Stomach smooth muscle (tissue), 2 donors: ENCODE measurements around the gene USP25.

ENCODE experiments used
- H3K27ac ChIP-seq: one replicate; pipeline ENCODE4 v1.7.0; 2013; ENCODE audit warnings: mild to moderate bottlenecking, low read length, inconsistent platforms
- H3K27me3 ChIP-seq, 2 donors: one replicate each; pipeline ENCODE4 v1.7.0; 2013; ENCODE audit warnings: low read length in 2 of 2; ENCODE audit not compliant: insufficient read depth in 2 of 2, control insufficient read depth in 1 of 2
- H3K36me3 ChIP-seq, 2 donors: one replicate each; pipeline ENCODE4 v1.7.0; 2013; ENCODE audit warnings: low read length in 2 of 2; ENCODE audit not compliant: control insufficient read depth in 2 of 2, insufficient read depth in 2 of 2
- H3K4me1 ChIP-seq: one replicate; pipeline ENCODE4 v1.7.0; 2013; ENCODE audit warnings: low read length; ENCODE audit not compliant: control insufficient read depth, insufficient read depth
- H3K4me3 ChIP-seq, 2 donors: one replicate each; pipeline ENCODE4 v1.7.0; 2013; ENCODE audit warnings: low read length in 2 of 2
- H3K9ac ChIP-seq, 2 donors: one replicate each; pipeline ENCODE4 v1.7.0; 2013; ENCODE audit warnings: low read length in 2 of 2, mild to moderate bottlenecking in 1 of 2
- H3K9me3 ChIP-seq, 2 donors: one replicate each; pipeline ENCODE4 v1.7.0; 2013; ENCODE audit warnings: low read length in 2 of 2; ENCODE audit not compliant: control insufficient read depth in 2 of 2
- donor health status: healthy.
- donor health status: Pancreatic carcinoma.

The USP25 gene

DNA sequence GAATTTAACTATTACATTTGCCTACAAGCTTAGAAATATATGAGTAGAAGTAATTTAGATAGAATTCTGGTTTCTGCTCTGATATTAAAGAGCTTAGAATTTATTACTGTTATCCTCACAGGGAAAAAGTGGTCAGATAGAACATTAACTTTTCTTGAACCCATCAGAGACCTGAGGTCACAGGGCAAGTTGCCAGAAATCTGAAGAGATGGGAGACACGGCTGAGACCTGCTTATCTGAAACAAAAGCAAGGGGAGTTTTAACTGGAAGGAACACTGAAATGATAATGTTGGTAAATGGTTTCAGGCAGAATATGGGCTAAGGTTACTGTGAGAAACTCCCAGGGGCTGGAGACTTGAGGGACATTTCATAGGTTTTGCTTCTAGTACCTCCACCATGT is 28.0 kb upstream of the USP25 start:
- H3K4me1 ChIP-seq, result no peaks in the 10 kb centered on the region
- H3K27ac ChIP-seq, result no peak overlapping the region
- no peak overlapping the region for H3K4me3 ChIP-seq
- H3K9ac ChIP-seq, result no peak overlapping the region
- no peaks in the 10 kb centered on the region for H3K36me3 ChIP-seq
- H3K9me3 ChIP-seq, result peaks cover 0 to 5% of the 10 kb centered on the region in 2 donors
- no peaks in the 10 kb centered on the region for H3K27me3 ChIP-seq

DNA sequence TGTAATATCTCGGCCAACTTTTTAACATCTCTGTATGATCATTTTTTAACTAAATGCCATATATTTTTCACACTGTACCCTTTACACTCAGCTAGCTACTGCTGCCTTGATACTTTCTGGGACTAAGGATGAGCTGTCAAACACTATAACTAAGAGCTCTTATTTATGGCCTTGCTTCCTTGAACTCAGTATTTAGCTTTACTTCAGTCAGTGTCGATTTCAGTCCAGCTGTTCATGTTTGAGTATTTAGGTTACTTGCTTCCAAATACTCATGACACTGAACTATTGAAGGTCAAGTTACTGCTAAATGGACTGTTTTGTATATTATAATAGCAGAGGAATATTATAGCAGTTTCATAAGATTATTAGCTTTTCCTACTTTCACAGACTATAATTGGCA is 25.9 kb upstream of the USP25 start:
- Histone ChIP-seq H3K4me1 (no peaks in the 10 kb centered on the region), H3K27me3 (no peaks in the 10 kb centered on the region), H3K4me3 (no peak overlapping the region), H3K36me3 (no peaks in the 10 kb centered on the region), H3K9me3 (peaks cover 0 to 5% of the 10 kb centered on the region in 2 donors), H3K27ac (no peak overlapping the region), H3K9ac (no peak overlapping the region)

DNA sequence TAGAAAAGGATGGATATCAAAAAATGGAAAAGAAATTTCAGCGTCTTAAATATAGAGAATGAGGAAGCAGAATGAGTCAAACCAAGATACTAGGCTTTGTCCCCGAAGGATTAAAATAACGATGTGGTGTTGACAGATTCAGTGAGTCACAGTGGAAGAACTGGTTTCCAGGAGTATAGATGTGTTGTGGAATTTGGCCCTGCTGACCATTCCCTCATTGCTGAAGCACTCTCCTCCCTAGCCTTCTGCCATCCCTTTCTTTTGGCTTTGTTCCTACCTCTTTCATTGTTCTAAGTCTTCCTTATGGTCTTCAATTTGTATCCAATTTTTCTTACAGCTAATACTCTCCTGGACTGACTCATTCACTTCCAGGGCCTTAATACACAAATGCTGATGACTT is 23.1 kb upstream of the USP25 start:
- H3K4me3 ChIP-seq, result no peak overlapping the region
- no peak overlapping the region for H3K27ac ChIP-seq
- no peaks in the 10 kb centered on the region for H3K27me3 ChIP-seq
- no peak overlapping the region for H3K9ac ChIP-seq
- peaks cover 0 to 5% of the 10 kb centered on the region in 2 donors for H3K9me3 ChIP-seq
- H3K36me3 ChIP-seq, result no peaks in the 10 kb centered on the region
- no peaks in the 10 kb centered on the region for H3K4me1 ChIP-seq

DNA sequence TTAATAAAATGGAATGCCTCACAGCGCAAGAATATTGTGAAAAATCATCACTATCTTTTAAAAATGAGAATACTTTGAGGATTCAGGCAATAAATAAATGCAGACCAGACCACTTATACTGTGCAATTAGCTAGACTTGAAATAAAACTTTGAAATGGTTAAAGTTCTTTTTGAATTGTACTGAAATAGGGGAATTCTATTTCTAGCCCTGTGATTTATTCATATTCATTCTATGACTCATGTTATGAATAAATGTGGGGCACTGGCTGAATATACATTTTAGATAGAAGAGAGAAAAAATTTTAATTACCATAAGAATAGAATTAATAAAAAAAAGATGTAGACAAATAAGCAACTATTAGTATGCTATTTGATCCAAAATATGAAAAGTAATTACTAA is 16.4 kb upstream of the USP25 start:
- Histone ChIP-seq H3K27me3 (no peaks in the 10 kb centered on the region), H3K4me1 (no peaks in the 10 kb centered on the region), H3K9me3 (no peaks in the 10 kb centered on the region), H3K27ac (no peak overlapping the region), H3K4me3 (no peak overlapping the region), H3K36me3 (no peaks in the 10 kb centered on the region), H3K9ac (no peak overlapping the region)

DNA sequence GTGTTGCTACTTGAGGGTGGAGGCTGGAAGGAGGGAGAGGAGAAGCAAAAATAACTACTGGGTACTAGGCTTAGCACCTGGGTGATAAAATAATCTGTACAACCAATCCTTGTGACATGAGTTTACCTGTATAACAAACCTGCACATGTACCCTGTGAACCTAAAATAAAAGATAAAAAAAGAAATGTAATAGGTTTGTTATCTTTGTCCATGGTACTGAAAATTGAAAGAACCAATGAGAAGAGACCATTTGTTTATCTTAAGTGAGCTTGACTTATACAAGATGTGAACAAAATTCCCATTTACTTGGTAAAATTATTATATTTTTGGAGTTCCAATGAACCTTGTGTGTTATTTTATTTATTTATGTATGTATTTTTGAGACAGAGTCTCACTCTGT is 11.1 kb upstream of the USP25 start:
- no peaks in the 10 kb centered on the region for H3K36me3 ChIP-seq
- no peak overlapping the region for H3K9ac ChIP-seq
- H3K4me1 ChIP-seq, result no peaks in the 10 kb centered on the region
- no peaks in the 10 kb centered on the region for H3K9me3 ChIP-seq
- no peaks in the 10 kb centered on the region for H3K27me3 ChIP-seq
- no peak overlapping the region for H3K4me3 ChIP-seq
- H3K27ac ChIP-seq, result no peak overlapping the region

DNA sequence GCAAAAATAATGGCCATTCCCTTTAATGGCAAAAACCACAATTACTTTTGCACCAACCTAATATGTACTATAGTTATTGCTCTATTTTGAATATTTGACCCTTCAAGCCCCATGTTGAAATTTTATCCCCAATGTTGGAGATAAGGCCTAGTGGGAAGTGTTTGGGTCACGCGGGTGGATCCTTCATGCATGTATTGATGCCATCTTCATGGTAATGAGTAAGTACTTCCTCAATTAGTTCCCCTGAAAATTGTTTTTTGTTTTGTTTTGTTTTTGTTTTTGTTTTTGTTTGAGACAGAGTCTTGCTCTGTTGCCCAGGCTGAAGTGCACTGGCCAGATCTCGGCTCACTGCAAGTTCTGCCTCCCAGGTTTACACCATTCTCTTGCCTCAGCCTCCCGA is 9.8 kb upstream of the USP25 start:
- no peak overlapping the region for H3K9ac ChIP-seq
- H3K36me3 ChIP-seq, result no peaks in the 10 kb centered on the region
- H3K4me3 ChIP-seq, result no peak overlapping the region
- no peaks in the 10 kb centered on the region for H3K27me3 ChIP-seq
- H3K9me3 ChIP-seq, result no peaks in the 10 kb centered on the region
- no peaks in the 10 kb centered on the region for H3K4me1 ChIP-seq
- H3K27ac ChIP-seq, result no peak overlapping the region

DNA sequence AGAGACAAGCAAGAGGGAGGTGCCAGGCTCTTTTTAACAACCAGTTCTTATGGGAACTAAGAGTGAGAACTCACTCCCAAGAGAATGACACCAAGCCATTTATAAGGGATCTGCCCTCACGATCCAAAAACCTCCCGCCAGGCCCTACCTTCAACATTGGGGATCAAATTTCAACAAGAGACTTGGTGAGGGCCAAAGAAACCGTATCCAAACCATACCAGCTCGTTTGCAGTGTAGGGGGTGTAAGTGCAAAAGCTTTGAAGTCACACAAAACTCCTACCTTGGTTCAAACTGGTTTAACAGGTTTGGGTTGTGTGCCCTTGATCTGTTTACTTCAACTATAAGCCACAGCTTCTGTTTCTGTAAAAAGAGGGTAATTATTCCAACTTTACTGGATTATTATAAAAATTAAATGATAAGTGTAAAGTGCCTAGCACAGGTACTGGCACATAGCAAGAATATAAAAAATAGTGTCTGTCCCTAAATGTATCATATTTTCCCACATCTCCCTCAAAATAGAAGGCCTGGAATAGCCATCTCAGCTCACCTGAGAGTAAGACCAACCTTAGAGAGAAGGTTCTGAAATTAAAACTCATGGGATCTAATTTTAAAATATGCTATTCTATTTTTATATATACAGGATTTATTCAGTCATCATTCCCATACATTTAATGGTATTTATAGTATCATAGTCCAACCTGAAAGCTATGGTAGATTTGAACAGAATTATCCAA is 7.0 kb upstream of the USP25 start:
- no peaks in the 10 kb centered on the region for H3K27me3 ChIP-seq
- no peaks in the 10 kb centered on the region for H3K4me1 ChIP-seq
- H3K9ac ChIP-seq, result no peak overlapping the region
- no peak overlapping the region for H3K27ac ChIP-seq
- no peaks in the 10 kb centered on the region for H3K9me3 ChIP-seq
- no peak overlapping the region for H3K4me3 ChIP-seq
- H3K36me3 ChIP-seq, result no peaks in the 10 kb centered on the region

DNA sequence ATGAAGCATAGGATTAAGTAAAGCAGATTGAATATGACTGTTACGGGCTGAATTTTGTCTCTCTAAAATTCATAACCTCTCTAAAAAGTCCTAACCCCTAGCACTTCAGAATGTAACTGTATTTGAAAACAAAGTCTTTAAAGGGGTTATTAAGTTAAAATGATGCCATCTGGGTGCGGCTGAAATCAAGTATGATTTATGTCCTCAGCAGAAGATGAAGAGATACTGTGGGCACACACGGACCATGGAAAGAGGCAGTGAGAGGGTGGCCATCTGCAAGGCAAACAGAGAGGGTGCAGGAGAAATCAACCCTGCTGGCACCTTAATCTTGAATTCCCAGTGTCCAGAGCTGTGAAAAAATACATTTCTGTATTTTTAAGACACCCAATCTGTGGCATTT is 3.8 kb upstream of the USP25 start:
- Histone ChIP-seq H3K9me3 (no peaks in the 10 kb centered on the region), H3K27ac (no peak overlapping the region), H3K4me3 (no peak overlapping the region), H3K36me3 (no peaks in the 10 kb centered on the region), H3K4me1 (no peaks in the 10 kb centered on the region), H3K9ac (no peak overlapping the region), H3K27me3 (no peaks in the 10 kb centered on the region)

DNA sequence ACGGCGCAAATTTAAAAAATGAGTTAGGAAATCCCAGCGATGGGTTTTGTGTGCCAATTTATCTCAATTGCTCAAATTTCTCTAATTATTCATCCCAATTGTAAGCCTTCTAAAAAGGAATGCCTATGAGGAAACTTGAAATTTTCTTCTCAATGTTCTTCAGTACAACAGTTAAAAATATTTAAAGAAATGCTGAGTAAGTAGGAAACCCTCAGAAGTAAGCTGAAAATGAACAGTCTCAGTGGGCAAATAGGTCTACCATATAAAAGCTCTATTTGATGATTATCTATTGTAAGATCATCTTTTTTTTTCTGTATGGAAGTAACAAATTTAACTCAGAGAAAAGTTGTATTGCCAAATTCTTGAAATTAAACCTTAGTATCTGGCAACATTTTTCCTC is 1.7 kb upstream of the USP25 start:
- H3K27me3 ChIP-seq, result no peaks in the 10 kb centered on the region
- H3K9me3 ChIP-seq, result no peaks in the 10 kb centered on the region
- H3K9ac ChIP-seq, result no peak overlapping the region
- H3K36me3 ChIP-seq, result no peaks in the 10 kb centered on the region
- no peaks in the 10 kb centered on the region for H3K4me1 ChIP-seq
- H3K4me3 ChIP-seq, result no peak overlapping the region
- H3K27ac ChIP-seq, result no peak overlapping the region

DNA sequence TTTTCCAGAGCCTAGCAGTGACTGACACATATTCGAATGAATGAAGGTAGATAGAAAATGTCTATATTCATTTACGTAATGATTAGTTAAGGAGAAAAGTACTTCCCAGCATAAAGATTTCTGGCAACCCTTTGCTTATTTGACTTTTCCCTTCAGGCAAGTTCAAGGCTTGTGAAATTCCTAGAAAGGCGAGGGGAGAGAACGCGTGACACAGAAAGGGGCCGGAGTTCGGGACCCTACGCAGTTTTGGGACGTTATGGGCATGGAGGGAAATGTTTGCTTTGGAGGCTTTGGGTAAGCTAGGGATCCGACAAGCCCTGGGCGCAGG is 472 bp upstream of the USP25 start:
- H3K4me3 ChIP-seq, result peak overlapping the region; percentile 86 to 88
- no peaks in the 10 kb centered on the region for H3K36me3 ChIP-seq
- H3K27me3 ChIP-seq, result no peaks in the 10 kb centered on the region
- no peaks in the 10 kb centered on the region for H3K4me1 ChIP-seq
- H3K27ac ChIP-seq, result peak overlapping the region; percentile 56
- H3K9me3 ChIP-seq, result no peaks in the 10 kb centered on the region
- peak overlapping the region; percentile 79 to 80 for H3K9ac ChIP-seq

DNA sequence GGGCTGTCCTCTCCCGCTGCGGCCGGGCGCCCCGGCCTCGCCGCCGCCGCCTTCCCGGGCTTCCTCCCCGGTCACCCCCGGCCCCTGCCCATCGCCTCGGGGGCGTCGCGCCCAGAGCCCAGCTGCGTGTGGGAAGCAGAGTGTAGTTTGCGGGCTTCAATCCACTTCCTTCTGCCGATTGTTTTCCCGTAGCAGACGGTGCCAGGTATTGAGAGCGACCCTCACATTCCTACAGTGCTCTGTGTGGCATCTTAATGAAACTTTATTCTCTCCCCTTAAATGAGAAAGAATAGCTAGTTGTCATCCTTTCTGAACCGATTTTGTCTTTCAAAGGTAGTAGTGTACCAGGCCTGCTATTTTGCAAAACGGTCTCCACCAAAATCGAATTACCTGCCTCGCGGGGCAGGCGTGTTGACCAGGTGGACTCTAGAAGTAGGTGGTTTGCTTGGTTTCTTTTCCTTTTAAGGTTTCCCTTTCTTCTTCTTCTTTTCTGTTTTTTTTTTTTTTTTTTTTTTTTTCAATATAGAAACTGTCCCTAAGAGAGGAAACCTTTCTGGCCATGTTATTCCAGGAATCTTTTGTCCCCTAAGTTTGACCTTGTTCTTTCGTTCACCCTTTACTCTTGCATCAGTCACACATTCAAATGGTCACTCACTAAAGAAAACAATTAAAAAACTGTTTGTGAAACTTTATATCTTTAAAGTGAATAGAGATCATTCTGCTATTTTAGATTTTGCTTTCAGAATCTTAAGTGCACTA is 881 bp downstream of the USP25 start:
- no peaks in the 10 kb centered on the region for H3K4me1 ChIP-seq
- H3K27me3 ChIP-seq, result no peaks in the 10 kb centered on the region
- H3K9me3 ChIP-seq, result no peaks in the 10 kb centered on the region

More for the DNA sequence above, 881 bp downstream of the USP25 start:
- Histone ChIP-seq H3K4me3 (peak overlapping the region; percentile 88 to 98), H3K9ac (peak overlapping the region; percentile 80 to 90), H3K27ac (peak overlapping the region; percentile 72), H3K36me3 (no peaks in the 10 kb centered on the region)
